Measurements from ENCODE around the gene PRR36. TPM values are rescaled to one million over a fixed set of nuclear protein-coding genes. Genes with fewer than 3 reads are reported as not detected.
A peak's percentile ranks its signal among the peaks of the same experiment; 100 is the strongest.

PRR36 gene
- total RNA-seq, 1 experiment from 2014 or later: 21.9 TPM

DNA sequence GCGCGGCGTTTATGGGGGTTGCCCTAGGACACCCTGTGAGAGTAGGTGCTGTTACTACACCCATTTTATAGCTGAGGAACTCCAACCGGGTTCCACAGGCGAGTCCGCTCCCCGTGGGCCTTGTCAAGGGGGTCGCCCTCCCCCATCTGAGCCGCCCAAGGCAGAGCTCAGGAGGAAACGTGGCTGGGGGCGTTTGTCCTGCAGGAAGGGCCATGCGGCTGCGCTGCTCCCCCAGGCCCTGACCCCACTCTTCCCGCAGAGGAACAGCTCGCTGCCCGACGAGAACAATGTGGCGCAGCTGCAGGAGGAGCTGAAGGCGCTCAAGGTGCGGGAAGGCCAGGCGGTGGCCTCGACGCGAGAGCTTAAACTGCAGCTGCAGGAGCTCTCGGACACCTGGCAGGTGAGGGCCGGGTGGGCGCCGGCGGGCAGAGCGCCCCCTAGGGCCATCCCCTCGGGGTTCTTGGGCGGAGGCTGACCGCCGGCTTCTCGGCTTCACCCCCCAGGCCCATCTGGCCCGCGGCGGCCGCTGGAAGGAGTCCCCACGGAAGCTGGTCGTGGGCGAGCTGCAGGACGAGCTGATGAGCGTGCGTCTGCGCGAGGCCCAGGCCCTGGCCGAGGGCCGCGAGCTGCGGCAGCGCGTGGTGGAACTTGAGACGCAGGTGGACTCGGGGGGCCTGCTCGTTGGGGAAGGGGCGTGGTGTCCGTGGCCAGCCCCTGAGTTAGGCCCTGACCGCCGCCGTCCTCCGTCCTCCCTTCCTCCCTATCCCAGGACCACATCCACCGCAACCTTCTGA, 12.4 kb downstream of the PRR36 start (continued):
- no peak for TF ChIP-seq TCF7 (CRISPR knock-in tag; IDR thresholded peaks at IDR 0.05; ENCODE audit: low read depth)
- TF ChIP-seq TEAD4 (CRISPR knock-in tag; IDR thresholded peaks at IDR 0.05): no peak
- TF ChIP-seq, protein P1, sequence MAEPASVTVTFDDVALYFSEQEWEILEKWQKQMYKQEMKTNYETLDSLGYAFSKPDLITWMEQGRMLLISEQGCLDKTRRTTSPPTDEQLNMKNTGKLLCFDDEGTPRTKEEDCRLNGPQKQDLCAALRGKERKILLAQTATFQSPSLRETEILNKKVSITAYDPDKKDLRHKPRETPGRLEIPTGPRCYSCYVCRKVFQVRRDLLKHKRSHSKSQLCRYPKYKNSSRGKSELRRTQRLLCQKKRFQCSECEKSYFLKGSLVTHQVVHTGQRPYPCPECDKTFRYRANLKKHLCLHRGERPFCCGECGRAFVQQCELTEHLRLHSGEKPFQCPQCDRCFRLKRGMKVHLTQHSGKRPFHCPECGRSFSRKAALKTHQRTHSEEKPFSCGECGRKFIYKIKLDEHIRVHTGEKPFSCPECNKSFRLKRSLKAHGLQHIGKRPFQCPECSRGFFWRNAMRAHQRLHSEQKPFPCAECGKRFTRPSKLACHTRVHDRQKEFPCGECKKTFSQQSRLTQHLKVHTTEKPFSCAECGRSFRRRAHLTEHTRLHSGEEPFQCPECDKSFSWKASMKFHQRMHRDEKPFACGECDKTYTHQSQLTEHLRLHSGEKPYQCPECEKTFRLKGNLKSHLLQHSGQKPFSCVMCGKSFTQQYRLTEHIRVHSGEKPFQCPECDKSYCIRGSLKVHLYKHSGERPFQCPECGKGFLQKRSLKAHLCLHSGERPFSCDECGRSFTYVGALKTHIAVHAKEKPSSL (CRISPR knock-in tag; conservative IDR thresholded peaks at IDR 0.05): no peak
- TF ChIP-seq EMX1 (CRISPR knock-in tag; IDR thresholded peaks at IDR 0.05): no peak
- no peak for TF ChIP-seq ZNF512 (CRISPR knock-in tag; IDR thresholded peaks at IDR 0.05; ENCODE audit: borderline replicate concordance)
- TF ChIP-seq PREB (CRISPR knock-in tag; IDR thresholded peaks at IDR 0.05; ENCODE audit: borderline replicate concordance): no peak
- no peak for TF ChIP-seq OVOL2 (CRISPR knock-in tag; IDR thresholded peaks at IDR 0.05; ENCODE audit: borderline replicate concordance)
- TF ChIP-seq GTF2I (CRISPR knock-in tag; conservative IDR thresholded peaks at IDR 0.05): no peak
- TF ChIP-seq NFATC4 (CRISPR knock-in tag; IDR thresholded peaks at IDR 0.05): no peak
- TF ChIP-seq SMAD3 (CRISPR knock-in tag; IDR thresholded peaks at IDR 0.05; ENCODE audit: borderline replicate concordance): no peak
- peak; percentile 60; the same call in 1 of the 2 replicates for TF ChIP-seq E2F5 (CRISPR knock-in tag; IDR thresholded peaks at IDR 0.05)
- 0 out of 2 replicates have a peak, but pooled peaks have one; percentile 36 for TF ChIP-seq FOXP4 (CRISPR knock-in tag; IDR thresholded peaks at IDR 0.05)
- TF ChIP-seq AFF4 (CRISPR knock-in tag; IDR thresholded peaks at IDR 0.05; ENCODE audit: borderline replicate concordance): no peak
- TF ChIP-seq HMGXB4 (CRISPR knock-in tag; IDR thresholded peaks at IDR 0.05): no peak; the same call in 1 of the 2 replicates
- TF ChIP-seq ZNF138 (CRISPR knock-in tag; conservative IDR thresholded peaks at IDR 0.05): 0 out of 2 replicates have a peak, but pooled peaks have one; percentile 41
- TF ChIP-seq ZNF317 (CRISPR knock-in tag; IDR thresholded peaks at IDR 0.05; ENCODE audit: borderline replicate concordance, low read depth): no peak
- TF ChIP-seq, protein P2, sequence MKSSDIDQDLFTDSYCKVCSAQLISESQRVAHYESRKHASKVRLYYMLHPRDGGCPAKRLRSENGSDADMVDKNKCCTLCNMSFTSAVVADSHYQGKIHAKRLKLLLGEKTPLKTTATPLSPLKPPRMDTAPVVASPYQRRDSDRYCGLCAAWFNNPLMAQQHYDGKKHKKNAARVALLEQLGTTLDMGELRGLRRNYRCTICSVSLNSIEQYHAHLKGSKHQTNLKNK (CRISPR knock-in tag; IDR thresholded peaks at IDR 0.05): no peak
- no peak for TF ChIP-seq ZNF532 (CRISPR knock-in tag; IDR thresholded peaks at IDR 0.05; ENCODE audit: borderline replicate concordance)
